Measurements from ENCODE around the gene MYOF.

Gene MYOF

DNA sequence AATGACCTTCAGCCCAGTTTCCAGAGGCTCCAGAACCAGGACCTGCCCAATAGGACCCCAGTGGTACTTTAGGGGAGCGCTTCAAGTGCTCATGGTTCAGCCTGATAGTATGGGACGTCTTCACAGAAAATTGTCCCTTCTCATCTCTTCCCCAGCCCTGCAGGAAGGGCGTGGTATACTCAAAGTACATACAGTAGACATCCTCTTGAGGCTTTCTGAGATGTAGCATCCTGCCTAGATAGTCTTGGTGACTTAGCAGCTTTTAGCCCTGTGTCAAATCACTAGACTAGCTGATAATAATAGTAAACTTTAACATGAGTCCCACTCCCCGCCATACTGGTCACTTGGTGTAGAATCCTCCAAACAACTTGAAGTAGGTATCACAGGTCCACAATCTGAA is 215.3 kb downstream of the MYOF start:
- Histone ChIP-seq H3K4me1 (ENCODE audit: control insufficient read depth, insufficient read depth, low read length) (no peaks in the 10 kb centered on the region), H3K36me3 (ENCODE audit: control insufficient read depth, insufficient read depth, low read length) (no peaks in the 10 kb centered on the region), H3K9me3 (ENCODE audit: control insufficient read depth, low read length) (no peaks in the 10 kb centered on the region), H3K4me3 (ENCODE audit: low read length) (no peak overlapping the region), H3K27me3 (ENCODE audit: control insufficient read depth, insufficient read depth, low read length) (no peaks in the 10 kb centered on the region), H3K9ac (ENCODE audit: low read length) (no peak overlapping the region)

DNA sequence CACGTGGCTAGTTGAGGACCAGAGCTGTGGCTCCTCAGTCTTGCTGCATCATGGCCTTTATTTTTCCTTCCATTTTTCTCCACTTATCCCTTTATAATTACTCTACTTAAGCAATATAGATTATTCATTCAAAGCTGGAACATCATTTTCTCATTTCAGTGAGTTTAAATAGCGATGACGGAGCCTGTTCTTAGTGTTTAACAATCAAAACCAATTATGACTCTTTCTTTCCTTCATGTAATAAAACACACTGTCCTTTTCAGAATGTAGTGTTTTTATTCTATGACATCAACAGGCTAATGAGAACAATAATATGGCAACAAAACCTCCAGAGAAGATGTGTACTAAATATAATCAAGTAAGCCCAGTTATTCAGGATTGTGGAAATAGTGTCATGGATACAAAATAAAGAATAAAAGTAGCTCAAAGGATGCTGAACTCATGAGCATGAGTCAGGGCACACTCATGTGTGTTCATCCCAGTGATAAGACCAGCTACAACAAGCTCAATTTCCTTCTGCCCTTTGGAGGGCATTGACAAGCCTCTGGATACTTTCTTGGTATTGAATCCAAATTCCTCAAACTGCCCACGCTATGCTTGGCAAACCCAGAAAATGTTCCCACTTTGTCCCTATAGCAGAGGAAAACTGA is 220.0 kb downstream of the MYOF start:
- H3K36me3 ChIP-seq (ENCODE audit: control insufficient read depth, insufficient read depth, low read length), result no peaks in the 10 kb centered on the region
- H3K27me3 ChIP-seq (ENCODE audit: control insufficient read depth, insufficient read depth, low read length), result no peaks in the 10 kb centered on the region
- H3K4me3 ChIP-seq (ENCODE audit: low read length), result no peak overlapping the region
- no peak overlapping the region for H3K9ac ChIP-seq (ENCODE audit: low read length)
- no peaks in the 10 kb centered on the region for H3K4me1 ChIP-seq (ENCODE audit: control insufficient read depth, insufficient read depth, low read length)
- no peaks in the 10 kb centered on the region for H3K9me3 ChIP-seq (ENCODE audit: control insufficient read depth, low read length)

DNA sequence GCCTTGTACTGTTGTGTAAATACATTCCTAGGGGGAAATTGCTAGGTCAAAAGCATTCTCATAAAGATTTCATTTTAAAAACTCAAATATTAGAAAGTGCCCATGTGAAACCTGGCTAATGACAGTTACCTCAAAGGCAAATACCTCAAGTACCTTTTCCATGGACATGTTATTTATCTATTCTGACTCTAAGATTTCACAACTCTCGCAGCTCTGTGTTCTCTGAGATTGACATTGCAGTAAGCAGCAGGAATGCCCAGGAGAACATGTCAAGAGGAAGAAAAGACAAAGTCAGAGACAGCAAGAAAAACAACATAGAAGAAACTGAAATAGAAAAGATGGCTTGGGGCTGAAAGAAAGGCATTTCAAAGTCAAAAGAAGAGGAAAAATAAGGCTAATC is 221.0 kb downstream of the MYOF start:
- no peak overlapping the region for H3K4me3 ChIP-seq (ENCODE audit: low read length)

DNA sequence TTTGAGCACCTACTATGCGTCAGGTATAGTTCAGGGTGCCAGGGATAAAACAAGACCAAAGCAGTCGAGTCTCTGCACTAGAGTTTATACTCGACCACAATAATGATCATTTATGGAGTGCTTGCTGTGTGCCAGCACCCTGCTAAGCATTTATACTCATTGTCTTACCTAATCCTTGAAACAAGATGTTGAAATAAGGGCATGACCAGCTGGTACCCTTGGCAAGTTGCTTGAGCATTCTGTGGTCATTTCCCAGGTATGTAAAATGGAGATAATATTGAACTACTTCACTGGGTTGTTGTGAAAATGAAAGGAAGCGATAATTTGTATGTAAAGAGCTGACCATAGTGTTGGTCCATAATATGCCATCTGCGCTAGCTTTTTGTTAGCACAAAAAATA is 223.0 kb downstream of the MYOF start:
- Histone ChIP-seq H3K4me1 (ENCODE audit: control insufficient read depth, insufficient read depth, low read length) (peaks cover 5% of the 10 kb centered on the region), H3K4me3 (ENCODE audit: low read length) (no peak overlapping the region), H3K9me3 (ENCODE audit: control insufficient read depth, low read length) (no peaks in the 10 kb centered on the region), H3K27me3 (ENCODE audit: control insufficient read depth, insufficient read depth, low read length) (no peaks in the 10 kb centered on the region), H3K36me3 (ENCODE audit: control insufficient read depth, insufficient read depth, low read length) (no peaks in the 10 kb centered on the region), H3K9ac (ENCODE audit: low read length) (no peak overlapping the region)

More for the DNA sequence above, 221.0 kb downstream of the MYOF start:
- Histone ChIP-seq H3K9ac (ENCODE audit: low read length) (no peak overlapping the region), H3K36me3 (ENCODE audit: control insufficient read depth, insufficient read depth, low read length) (no peaks in the 10 kb centered on the region), H3K9me3 (ENCODE audit: control insufficient read depth, low read length) (no peaks in the 10 kb centered on the region), H3K27me3 (ENCODE audit: control insufficient read depth, insufficient read depth, low read length) (no peaks in the 10 kb centered on the region), H3K4me1 (ENCODE audit: control insufficient read depth, insufficient read depth, low read length) (no peaks in the 10 kb centered on the region)

Measured in mucosa of stomach (tissue), 1 donor.